Neuron (in vitro differentiated cells): ENCODE results near the gene TEX19.
"Not testable (repeated sequence)": the region's sequence is repeated elsewhere in the genome, so short reads cannot be mapped to it uniquely, and the experiment has no call there.

ENCODE experiments used
- H2AFZ ChIP-seq: one replicate; pipeline ENCODE4 v1.6.1; 2013; ENCODE audit warnings: low read depth, mild to moderate bottlenecking, inconsistent platforms, low read length, moderate library complexity
- H3K27me3 ChIP-seq: one replicate; pipeline ENCODE4 v1.6.1; 2013; ENCODE audit warnings: low read length; ENCODE audit not compliant: insufficient read depth
- H3K36me3 ChIP-seq: one replicate; pipeline ENCODE4 v1.6.1; 2013; ENCODE audit warnings: low read length; ENCODE audit not compliant: insufficient read depth
- H3K4me1 ChIP-seq: one replicate; pipeline ENCODE4 v1.6.1; 2013; ENCODE audit warnings: low read length; ENCODE audit not compliant: insufficient read depth
- H3K4me3 ChIP-seq: 2 replicates; pipeline ENCODE4 v1.5.1; 2013; ENCODE audit warnings: mild to moderate bottlenecking, low read length, moderate library complexity
- H3K9me3 ChIP-seq: one replicate; pipeline ENCODE4 v1.6.1; 2013; ENCODE audit warnings: low read length

TEX19 gene

DNA sequence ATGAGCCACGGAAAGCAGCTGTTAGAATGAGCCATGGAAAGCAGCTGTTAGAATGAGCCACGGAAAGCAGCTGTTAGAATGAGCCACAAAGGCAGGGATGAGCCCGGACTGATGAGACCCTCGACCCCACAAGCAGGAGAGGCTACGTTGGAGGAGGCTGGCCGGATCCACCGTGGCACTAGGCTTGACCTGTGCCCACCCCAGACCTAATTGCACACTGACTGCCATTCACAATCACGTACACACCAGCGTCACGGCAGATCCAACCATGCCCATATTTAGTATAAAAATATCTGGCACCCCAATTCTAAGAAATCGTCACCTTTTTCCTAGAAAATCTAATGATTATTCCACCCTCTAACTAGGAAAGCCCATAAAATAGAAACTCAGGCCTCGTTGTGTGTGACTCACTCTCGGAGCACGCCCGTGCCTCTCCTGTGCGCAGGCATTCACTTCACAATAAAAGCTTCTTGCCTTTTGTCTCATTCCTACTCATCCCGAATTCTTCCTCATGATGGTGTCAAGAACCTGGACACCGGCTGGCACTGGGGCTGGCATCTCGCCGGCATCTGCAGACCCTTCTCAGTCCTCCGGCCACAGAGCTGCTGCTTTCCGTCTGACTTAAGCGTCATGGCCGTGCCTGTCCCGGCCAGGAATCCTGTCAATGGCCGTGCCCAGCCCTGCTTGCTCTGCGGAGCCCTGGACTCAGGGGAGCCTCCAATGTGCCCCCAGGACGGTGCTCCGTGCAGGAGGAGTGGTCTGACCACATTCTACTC is 20.0 kb upstream of the TEX19 start:
- no peaks in the 10 kb centered on the region for H3K36me3 ChIP-seq
- H3K4me3 ChIP-seq: no peak overlapping the region
- no peak overlapping the region for H2AFZ ChIP-seq
- H3K4me1 ChIP-seq: peaks cover 22% of the 10 kb centered on the region
- H3K27me3 ChIP-seq: peaks cover 18% of the 10 kb centered on the region
- peaks cover 2% of the 10 kb centered on the region for H3K9me3 ChIP-seq

DNA sequence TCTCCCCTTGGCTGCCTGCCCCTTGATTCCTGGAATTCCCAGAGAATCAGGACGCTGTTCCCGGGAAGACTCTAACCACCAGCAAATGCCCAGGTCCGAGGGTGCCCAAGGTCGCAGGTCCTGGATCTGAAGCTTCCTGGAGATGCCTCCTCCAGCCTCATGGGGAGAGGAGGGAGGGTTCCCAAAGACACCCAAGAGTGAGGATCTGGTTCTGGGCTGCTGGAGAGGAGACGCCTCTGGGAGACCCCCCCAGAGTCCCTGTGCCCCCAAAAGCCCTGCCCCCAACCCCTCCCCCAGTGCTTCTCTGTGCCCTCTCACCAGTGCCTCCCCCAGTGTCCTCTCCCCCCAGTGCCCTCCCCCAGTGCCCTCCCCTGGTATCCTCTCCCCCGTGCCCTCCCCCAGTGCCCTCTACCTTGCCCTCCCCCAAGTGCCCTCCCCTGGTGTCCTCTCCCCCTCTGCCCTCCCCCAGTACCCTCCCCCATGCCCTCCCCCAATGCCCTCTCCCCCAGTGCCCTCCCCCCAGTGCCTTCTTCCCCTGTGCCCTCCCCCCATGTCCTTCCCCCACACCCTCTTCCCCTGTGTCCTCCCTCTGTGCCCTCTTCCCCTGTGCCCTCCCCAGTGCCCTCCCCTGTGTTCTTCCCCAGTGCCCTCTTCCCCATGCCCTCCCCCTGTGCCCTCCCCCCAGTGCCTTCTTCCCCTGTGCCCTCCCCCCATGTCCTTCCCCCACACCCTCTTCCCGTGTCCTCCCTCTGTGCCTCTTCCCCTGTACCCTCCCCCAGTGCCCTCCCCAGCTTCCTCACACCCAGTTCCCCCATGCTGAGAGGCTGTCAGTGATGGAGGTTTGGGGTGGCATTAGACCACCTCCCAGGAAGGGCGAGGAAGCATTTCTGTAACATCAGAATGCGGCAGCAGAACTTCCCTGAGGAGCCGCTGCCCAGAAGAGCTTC is 19.1 kb upstream of the TEX19 start:
- peaks cover 20% of the 10 kb centered on the region for H3K4me1 ChIP-seq
- peaks cover 10% of the 10 kb centered on the region for H3K27me3 ChIP-seq
- H3K36me3 ChIP-seq: no peaks in the 10 kb centered on the region
- H3K9me3 ChIP-seq: no peaks in the 10 kb centered on the region
- no peak overlapping the region for H3K4me3 ChIP-seq
- H2AFZ ChIP-seq: no peak overlapping the region

DNA sequence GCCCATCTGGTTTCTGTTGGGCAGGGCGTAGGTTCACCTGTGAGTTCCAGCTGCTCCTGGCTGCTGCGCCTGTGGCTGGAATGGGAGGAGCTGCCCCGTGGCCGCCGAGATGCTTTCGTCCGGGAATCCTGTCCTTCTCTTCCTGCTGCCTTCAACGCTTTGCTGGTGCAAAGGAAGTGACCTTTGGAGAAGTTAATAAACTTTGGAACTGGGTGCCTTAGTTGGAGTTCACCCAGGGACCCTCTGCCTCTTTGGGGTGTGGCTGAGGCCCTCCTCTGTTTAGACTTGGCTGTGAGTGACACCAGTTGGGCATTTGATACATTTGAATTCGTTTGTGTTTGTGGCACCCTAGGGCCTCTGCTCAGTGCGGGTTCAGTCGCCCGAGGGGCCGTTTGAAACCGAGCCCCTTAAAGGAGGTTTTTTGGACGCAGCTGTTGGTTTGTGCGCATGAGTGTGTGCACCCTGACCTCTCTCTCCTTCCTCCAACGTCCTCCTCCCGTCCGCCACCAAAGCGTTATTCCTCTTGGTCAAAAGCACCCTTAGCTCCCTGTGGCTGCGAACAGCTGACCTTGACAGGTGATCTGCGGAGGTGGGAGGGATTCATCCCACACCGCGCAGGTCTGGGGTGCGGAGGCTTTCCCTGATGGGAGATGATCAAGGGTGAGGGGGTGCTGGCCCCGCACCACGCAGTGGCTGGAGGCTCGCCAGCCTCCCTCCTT is 16.5 kb upstream of the TEX19 start:
- H3K9me3 ChIP-seq: no peaks in the 10 kb centered on the region
- H3K36me3 ChIP-seq: no peaks in the 10 kb centered on the region
- H3K4me1 ChIP-seq: peaks cover 16% of the 10 kb centered on the region

DNA sequence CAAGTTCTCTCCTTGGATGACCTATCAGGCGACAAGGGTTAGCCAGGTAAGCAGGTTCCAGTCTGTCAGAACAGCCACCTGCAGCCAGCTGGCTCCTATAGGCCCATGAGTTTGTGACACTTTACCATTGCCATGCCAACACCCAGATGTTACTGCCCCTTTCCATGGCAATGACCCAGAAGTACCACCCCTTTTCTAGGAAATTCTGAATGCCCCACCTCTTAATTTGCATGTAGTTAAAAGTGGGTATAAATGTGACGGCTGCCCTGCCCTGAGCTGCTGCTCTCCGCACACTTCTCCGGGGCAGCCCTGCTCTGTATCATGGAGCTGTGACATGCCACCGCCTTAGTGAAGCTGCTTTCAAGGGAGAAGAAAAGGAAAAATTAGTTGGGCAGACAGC is 15.5 kb upstream of the TEX19 start:
- Histone ChIP-seq H3K9me3 (no peaks in the 10 kb centered on the region), H3K27me3 (no peaks in the 10 kb centered on the region), H3K4me3 (no peak overlapping the region), H3K4me1 (peaks cover 16% of the 10 kb centered on the region), H3K36me3 (no peaks in the 10 kb centered on the region), H2AFZ (no peak overlapping the region)

More for the DNA sequence above, 16.5 kb upstream of the TEX19 start:
- H3K27me3 ChIP-seq: no peaks in the 10 kb centered on the region
- H2AFZ ChIP-seq: no peak overlapping the region
- no peak overlapping the region for H3K4me3 ChIP-seq

DNA sequence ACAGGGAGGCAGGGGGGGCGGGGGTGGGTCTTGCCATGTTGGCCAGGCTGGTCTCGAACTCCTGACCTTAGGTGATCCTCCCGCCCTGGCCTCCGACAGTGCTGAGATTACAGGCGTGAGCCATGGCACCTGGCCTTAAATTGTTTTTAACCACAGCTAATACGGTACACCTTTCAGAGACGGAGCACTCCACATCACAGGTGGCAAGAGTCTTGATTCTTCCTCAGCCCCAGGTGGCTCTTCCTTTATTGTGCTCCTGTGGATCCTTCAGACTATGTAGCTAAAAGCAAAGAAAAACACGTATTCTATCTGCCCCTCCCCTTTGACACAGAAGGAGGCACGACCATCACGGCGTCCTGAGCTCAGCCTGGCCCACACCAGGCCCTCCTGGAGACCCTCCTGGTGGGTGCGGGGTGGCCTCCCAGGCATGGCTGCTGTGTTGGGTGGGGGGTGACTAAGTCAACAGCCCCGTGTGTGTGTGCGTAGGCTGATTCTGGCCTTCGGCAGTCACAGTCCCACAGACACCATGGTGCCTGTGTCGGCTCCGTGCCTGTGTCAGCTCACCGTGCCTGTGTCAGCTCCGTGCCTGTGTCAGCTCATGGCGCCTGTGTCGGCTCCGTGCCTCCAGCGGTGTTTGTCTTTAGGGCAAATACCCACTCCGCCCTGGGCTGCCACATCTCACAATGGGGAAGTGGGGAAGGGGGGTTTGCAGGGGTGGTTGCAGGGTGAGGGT is 14.7 kb upstream of the TEX19 start:
- peaks cover 3% of the 10 kb centered on the region for H3K27me3 ChIP-seq
- H3K4me1 ChIP-seq: peaks cover 21% of the 10 kb centered on the region
- H3K9me3 ChIP-seq: no peaks in the 10 kb centered on the region
- no peak overlapping the region for H2AFZ ChIP-seq
- no peak overlapping the region for H3K4me3 ChIP-seq
- H3K36me3 ChIP-seq: no peaks in the 10 kb centered on the region

- Histone ChIP-seq H3K27me3 (peaks cover 3% of the 10 kb centered on the region), H3K9me3 (no peaks in the 10 kb centered on the region), H2AFZ (no peak overlapping the region), H3K4me1 (peaks cover 18% of the 10 kb centered on the region), H3K36me3 (no peaks in the 10 kb centered on the region), H3K4me3 (no peak overlapping the region)
Observed at GRCh38 chr17:82345151-82345976, 13.7 kb upstream of the TEX19 start.

DNA sequence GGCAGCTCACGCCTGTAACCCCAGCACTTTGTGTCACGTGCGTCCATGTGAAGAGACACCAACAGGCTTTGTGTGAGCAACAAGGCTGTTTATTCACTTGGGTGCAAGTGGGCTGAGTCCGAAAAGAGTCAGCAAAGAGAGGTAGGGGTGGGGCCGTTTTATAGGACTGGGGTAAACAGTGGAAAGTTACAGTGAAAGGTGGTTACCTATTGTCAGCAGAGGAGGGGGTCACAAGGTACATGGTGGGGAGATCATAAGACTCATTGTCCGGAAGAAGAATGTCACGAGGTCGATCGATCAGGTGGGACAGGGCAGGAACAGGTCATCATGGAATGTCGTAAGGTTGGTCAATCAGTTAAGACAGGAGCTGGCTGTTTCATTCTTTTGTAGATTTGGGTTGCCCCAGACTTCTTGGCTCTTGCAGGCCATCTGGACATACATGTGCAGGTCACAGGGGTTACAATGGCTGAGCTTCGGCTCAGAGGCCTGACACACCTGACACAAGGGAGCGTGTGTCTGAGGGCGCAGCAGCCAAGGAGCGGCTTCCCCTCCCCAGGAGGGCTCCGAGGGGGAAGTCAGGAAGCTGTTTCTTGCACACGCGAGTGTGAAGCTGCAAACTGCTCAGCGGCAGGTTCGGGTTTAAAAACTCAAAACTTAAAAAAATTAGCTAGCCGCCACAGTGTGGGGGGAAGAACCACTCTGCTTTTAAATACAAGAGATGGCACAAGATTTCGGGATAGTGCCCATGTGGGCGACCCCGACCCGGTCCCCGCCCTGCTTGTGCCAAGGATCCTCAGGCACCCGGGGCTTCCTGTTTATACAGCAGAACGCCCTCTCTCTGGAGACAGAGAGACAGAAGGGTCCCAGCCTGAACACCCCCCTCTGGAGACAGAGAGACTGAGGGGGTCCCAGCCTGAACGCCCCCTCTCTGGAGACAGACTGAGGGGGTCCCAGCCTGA is 12.4 kb upstream of the TEX19 start:
- Histone ChIP-seq H3K4me1 (peaks cover 22% of the 10 kb centered on the region), H3K27me3 (peaks cover 3% of the 10 kb centered on the region), H3K9me3 (no peaks in the 10 kb centered on the region), H3K4me3 (no peak overlapping the region), H2AFZ (no peak overlapping the region), H3K36me3 (no peaks in the 10 kb centered on the region)

- H3K9me3 ChIP-seq, H3K36me3 ChIP-seq, H2AFZ ChIP-seq, H3K27me3 ChIP-seq, H3K4me3 ChIP-seq: not testable (repeated sequence)
- peaks cover 23% of the 10 kb centered on the region for H3K4me1 ChIP-seq
Observed at GRCh38 chr17:82347994-82348393, 11.1 kb upstream of the TEX19 start.

- Histone ChIP-seq H3K9me3 (no peaks in the 10 kb centered on the region), H3K27me3 (peaks cover 3% of the 10 kb centered on the region), H3K4me1 (peaks cover 23% of the 10 kb centered on the region), H2AFZ (no peak overlapping the region), H3K4me3 (no peak overlapping the region), H3K36me3 (no peaks in the 10 kb centered on the region)
Observed at GRCh38 chr17:82348434-82348833, 10.6 kb upstream of the TEX19 start.

DNA sequence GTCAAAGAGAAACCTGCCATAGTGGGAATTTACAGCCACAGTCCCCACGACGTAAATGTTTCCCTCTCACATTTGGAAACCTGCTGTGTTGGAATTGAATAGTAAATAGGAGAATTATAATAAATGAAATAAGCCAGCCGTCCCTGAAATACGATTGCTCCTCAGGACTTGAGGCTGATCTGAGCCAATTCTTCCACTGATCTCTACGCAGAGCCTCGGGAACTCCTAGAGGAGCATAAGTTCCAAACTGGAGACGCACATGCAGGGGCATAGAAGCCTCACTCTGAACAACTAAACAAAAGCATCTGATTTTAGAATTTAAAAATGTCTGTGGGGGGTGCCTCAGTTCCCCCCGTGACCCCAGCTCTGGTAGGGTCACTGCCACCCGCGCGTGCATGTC is 10.2 kb upstream of the TEX19 start:
- no peak overlapping the region for H3K4me3 ChIP-seq
- H3K36me3 ChIP-seq: no peaks in the 10 kb centered on the region

GRCh38 chr17:82349287-82349701 is 9.8 kb upstream of the TEX19 start:
- H3K27me3 ChIP-seq: peaks cover 3% of the 10 kb centered on the region
- H2AFZ ChIP-seq: no peak overlapping the region
- peaks cover 23% of the 10 kb centered on the region for H3K4me1 ChIP-seq
- no peaks in the 10 kb centered on the region for H3K36me3 ChIP-seq
- H3K4me3 ChIP-seq: no peak overlapping the region
- H3K9me3 ChIP-seq: no peaks in the 10 kb centered on the region

More for the DNA sequence above, 10.2 kb upstream of the TEX19 start:
- H3K4me1 ChIP-seq: peaks cover 23% of the 10 kb centered on the region
- H3K9me3 ChIP-seq: no peaks in the 10 kb centered on the region
- H3K27me3 ChIP-seq: peaks cover 3% of the 10 kb centered on the region
- no peak overlapping the region for H2AFZ ChIP-seq
